ENCODE data around the gene EME2. TPM values are rescaled to one million over a fixed set of nuclear protein-coding genes. Genes with fewer than 3 reads are reported as not detected.

EME2 gene
- total RNA-seq, 1 experiment from 2014 or later: 19.5 TPM

DNA sequence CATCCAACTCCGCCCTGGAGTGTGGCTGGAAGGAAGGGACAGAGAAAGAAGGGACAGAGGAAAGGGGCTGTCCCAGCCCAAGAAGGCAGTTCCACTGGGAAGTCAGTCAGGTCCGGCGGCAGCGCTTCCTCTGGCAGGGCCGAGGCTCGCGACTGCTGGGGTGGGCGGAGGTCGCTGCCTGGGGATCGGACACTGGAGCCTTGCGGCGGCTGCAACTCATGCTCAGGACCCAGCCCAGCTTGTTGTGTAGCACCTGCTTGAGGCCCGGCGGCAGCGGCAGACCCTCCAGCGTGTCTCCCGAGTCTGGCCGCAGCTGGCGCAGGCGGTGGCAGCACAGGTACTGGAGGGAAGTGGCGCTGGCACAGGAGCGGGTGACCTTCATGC, 4.4 kb downstream of the EME2 start:
- BruUV-seq (replicated peaks): no TSS peak
- TF ChIP-seq EZH2 (IDR thresholded peaks at IDR 0.05; ENCODE audit: borderline replicate concordance, low read depth, low read length, poor library complexity, severe bottlenecking): no peak
- ChIA-PET POLR2A (ENCODE audit: low non-redundant PET) (no interaction called here), CTCF (no interaction called here)
- H3K4me3 ChIP-seq (ENCODE audit: low read depth, low read length, poor library complexity, severe bottlenecking): no peak overlapping the region
- no peaks in the 10 kb centered on the region for H3K4me1 ChIP-seq (ENCODE audit: insufficient read depth, low read length, poor library complexity, severe bottlenecking)
- H3K36me3 ChIP-seq (ENCODE audit: insufficient read depth, low read length, poor library complexity, severe bottlenecking): peaks cover 14% of the 10 kb centered on the region
- no peak for DNase-seq (ENCODE audit: low spot score)
- H3K27ac ChIP-seq (ENCODE audit: low read depth, low read length, poor library complexity, severe bottlenecking): no peak overlapping the region
- H3K27me3 ChIP-seq (replicated peaks; ENCODE audit: insufficient read depth, low read depth, low read length, poor library complexity): no peaks in the 10 kb centered on the region
- no peaks in the 10 kb centered on the region for H3K9me3 ChIP-seq (ENCODE audit: low read depth, low read length, poor library complexity, severe bottlenecking)
- intact Hi-C loops (cut with micrococcal nuclease; ENCODE audit: unreplicated experiment): loop anchor here (10.0 kb wide), 1 partner anchor 48 kb away; the partner anchor contains the start of genes FAHD1 and HAGH

GRCh38 chr16:1777375-1778199, 5.0 kb downstream of the EME2 start:
- no TSS peak for BruUV-seq (replicated peaks)
- Histone ChIP-seq H3K4me3 (ENCODE audit: low read depth, low read length, poor library complexity, severe bottlenecking) (no peak overlapping the region), H3K27ac (ENCODE audit: low read depth, low read length, poor library complexity, severe bottlenecking) (no peak overlapping the region), H3K9me3 (ENCODE audit: low read depth, low read length, poor library complexity, severe bottlenecking) (no peaks in the 10 kb centered on the region), H3K4me1 (ENCODE audit: insufficient read depth, low read length, poor library complexity, severe bottlenecking) (no peaks in the 10 kb centered on the region), H3K27me3 (replicated peaks; ENCODE audit: insufficient read depth, low read depth, low read length, poor library complexity) (no peaks in the 10 kb centered on the region), H3K36me3 (ENCODE audit: insufficient read depth, low read length, poor library complexity, severe bottlenecking) (peaks cover 14% of the 10 kb centered on the region)
- CTCF ChIA-PET: no interaction called here
- DNase-seq (ENCODE audit: low spot score): no peak
- TF ChIP-seq, protein P1, sequence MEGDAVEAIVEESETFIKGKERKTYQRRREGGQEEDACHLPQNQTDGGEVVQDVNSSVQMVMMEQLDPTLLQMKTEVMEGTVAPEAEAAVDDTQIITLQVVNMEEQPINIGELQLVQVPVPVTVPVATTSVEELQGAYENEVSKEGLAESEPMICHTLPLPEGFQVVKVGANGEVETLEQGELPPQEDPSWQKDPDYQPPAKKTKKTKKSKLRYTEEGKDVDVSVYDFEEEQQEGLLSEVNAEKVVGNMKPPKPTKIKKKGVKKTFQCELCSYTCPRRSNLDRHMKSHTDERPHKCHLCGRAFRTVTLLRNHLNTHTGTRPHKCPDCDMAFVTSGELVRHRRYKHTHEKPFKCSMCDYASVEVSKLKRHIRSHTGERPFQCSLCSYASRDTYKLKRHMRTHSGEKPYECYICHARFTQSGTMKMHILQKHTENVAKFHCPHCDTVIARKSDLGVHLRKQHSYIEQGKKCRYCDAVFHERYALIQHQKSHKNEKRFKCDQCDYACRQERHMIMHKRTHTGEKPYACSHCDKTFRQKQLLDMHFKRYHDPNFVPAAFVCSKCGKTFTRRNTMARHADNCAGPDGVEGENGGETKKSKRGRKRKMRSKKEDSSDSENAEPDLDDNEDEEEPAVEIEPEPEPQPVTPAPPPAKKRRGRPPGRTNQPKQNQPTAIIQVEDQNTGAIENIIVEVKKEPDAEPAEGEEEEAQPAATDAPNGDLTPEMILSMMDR (conservative IDR thresholded peaks at IDR 0.05; ENCODE audit: low read depth, low read length): no peak
- no peak for TF ChIP-seq EZH2 (IDR thresholded peaks at IDR 0.05; ENCODE audit: borderline replicate concordance, low read depth, low read length, poor library complexity, severe bottlenecking)
- POLR2A ChIA-PET (ENCODE audit: low non-redundant PET): no interaction called here
- intact Hi-C loops (cut with micrococcal nuclease; ENCODE audit: unreplicated experiment): loop anchor here (10.0 kb wide), 1 partner anchor 47 kb away; the partner anchor contains the start of genes FAHD1 and HAGH

DNA sequence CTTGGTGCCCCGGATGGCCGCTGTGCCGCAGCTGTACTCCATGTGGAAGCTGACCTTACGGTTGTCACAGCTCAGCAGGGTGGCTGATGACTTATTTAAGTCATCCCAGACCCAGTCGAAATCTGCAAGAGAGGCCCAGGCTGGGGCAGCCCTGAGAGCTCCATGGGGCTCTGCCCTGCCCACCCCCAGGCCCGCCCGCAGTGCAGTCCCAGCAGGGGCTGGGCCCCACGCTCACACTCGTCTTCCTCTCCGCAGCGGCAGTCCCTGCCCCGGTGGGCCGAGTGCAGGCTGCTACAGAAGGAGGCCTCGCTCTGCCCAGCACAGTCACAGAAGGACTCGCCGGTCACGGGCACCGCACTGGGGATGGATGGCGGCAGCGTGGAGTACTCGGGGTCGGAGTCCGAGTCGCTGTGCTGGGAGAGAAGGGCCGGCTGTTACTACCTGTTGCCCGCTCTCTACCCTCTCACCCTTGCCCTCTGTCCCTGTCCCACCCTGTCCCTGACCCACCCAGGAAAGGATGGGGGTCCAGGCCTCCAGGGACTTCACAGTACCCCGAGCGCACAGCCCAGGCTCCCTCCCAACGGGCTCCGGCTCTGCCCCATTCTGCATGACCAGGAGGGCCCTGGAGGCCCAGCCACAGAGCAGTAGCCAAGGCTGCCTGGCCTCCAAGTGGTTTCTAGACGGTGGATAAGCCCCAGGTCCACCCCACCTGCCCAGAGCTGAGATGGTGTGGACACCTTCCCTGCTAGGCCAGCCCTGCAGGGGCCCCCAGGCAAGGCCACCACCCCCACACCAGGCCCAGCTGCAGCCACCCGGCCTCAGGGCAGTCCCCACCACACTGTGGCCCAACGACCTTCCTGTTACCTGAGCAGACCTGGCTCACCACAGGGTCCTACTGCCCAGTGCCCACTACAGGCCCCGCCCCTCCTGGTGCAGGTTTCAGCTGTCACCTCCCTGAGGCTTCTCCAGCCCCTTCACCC, 5.9 kb downstream of the EME2 start:
- peaks cover 14% of the 10 kb centered on the region for H3K36me3 ChIP-seq (ENCODE audit: insufficient read depth, low read length, poor library complexity, severe bottlenecking)
- no peak overlapping the region for H3K4me3 ChIP-seq (ENCODE audit: low read depth, low read length, poor library complexity, severe bottlenecking)
- no peaks in the 10 kb centered on the region for H3K4me1 ChIP-seq (ENCODE audit: insufficient read depth, low read length, poor library complexity, severe bottlenecking)
- intact Hi-C loops (cut with micrococcal nuclease; ENCODE audit: unreplicated experiment): loop anchor here (10.0 kb wide), 1 partner anchor 46 kb away; the partner anchor contains the start of genes FAHD1 and HAGH
- BruUV-seq (replicated peaks): no TSS peak
- POLR2A ChIA-PET (ENCODE audit: low non-redundant PET): no interaction called here
- H3K27me3 ChIP-seq (replicated peaks; ENCODE audit: insufficient read depth, low read depth, low read length, poor library complexity): no peaks in the 10 kb centered on the region
- H3K9me3 ChIP-seq (ENCODE audit: low read depth, low read length, poor library complexity, severe bottlenecking): no peaks in the 10 kb centered on the region
- H3K27ac ChIP-seq (ENCODE audit: low read depth, low read length, poor library complexity, severe bottlenecking): no peak overlapping the region
- CTCF ChIA-PET: no interaction called here
- DNase-seq (ENCODE audit: low spot score): no peak
- no peak for TF ChIP-seq EZH2 (IDR thresholded peaks at IDR 0.05; ENCODE audit: borderline replicate concordance, low read depth, low read length, poor library complexity, severe bottlenecking)
- TF ChIP-seq, protein P1 (conservative IDR thresholded peaks at IDR 0.05; ENCODE audit: low read depth, low read length): no peak

Measured in A673 (cell line).